ENCODE data around the gene CYB561D1. TPM values are rescaled to one million over a fixed set of nuclear protein-coding genes. Genes with fewer than 3 reads are reported as not detected.

Gene CYB561D1
- total and polyA plus RNA-seq, 9 of the 15 experiments (the other 6 are each of a cell fraction or from before 2014, with no cell fraction given) = 0.71 to 7.2 (median 3.5) TPM

DNA sequence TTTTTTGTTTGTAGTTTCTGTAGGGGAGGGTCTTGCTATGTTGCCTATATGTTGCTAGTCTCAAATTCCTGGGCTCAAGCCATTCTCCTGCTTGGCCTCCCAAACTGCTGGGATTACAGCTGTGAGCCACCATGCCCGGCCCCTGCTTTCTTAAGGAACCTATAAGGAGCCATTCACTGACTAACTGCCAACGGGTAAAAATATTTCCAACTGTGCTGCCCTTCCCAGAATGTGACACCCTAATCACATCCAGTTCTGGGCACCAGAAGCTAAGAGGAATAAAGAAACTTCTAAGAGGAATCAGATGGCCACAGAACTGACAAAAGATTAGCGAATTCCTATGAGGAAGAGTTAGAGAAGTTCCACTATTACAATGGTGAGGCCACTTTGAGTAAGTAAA lies 21.1 kb upstream of the CYB561D1 start:
- 0% methylated on average over 3 of the region's 3 CpGs for WGBS (ENCODE audit: insufficient coverage, low coverage, missing lambda C conversion rate)
- CTCF ChIA-PET (ENCODE audit: low intra/inter-chr PET ratio) = interaction anchor here (0.5 kb wide), 1 partner anchor 95 kb away, joined by 3 read pairs; no protein-coding TSS in a partner anchor
- Histone ChIP-seq H3K4me3 (no peak overlapping the region), H3K79me2 (ENCODE audit: control insufficient read depth, insufficient read depth, low read length) (no peaks in the 10 kb centered on the region), H4K20me1 (replicated peaks; ENCODE audit: control insufficient read depth, insufficient read depth, low read length) (no peaks in the 10 kb centered on the region; the same call in 1 of the 2 replicates), H3K4me1 (replicated peaks in 1 of 2; ENCODE audit: control insufficient read depth in 2 of 2, insufficient read depth in 2 of 2, low read length in 2 of 2) (peaks cover 6 to 8% of the 10 kb centered on the region in 2 experiments; a peak in 4 of 5 replicates), H3K36me3 (ENCODE audit: control insufficient read depth, insufficient read depth, low read length) (no peaks in the 10 kb centered on the region), H3K4me2 (ENCODE audit: insufficient read depth, low read length) (no peak overlapping the region), H3K9me3 (replicated peaks; ENCODE audit: control insufficient read depth, insufficient read depth, low read depth, low read length) (no peaks in the 10 kb centered on the region), H2AFZ (ENCODE audit: low read depth, low read length) (no peak overlapping the region), H3K27me3 (ENCODE audit: control insufficient read depth in 2 of 2, insufficient read depth in 2 of 2, low read length in 2 of 2) (peaks cover 56 to 83% of the 10 kb centered on the region in 2 experiments), H3K27ac (ENCODE audit: extremely low read depth, low read depth, low read length) (no peak overlapping the region), H3K9me1 (ENCODE audit: control insufficient read depth, insufficient read depth, low read length) (no peaks in the 10 kb centered on the region), H3K9ac (ENCODE audit: insufficient read depth in 1 of 2, low read depth in 2 of 2, low read length in 2 of 2) (no peak overlapping the region)
- no peak for ATAC-seq
- intact Hi-C loops (cut with micrococcal nuclease) (no loop called here), in situ Hi-C loops (cut with MboI) (no loop called here)
- DNase-seq (ENCODE audit: extremely low read depth in 1 of 4, low spot score in 3 of 4) = no peak
- FAIRE-seq = no peak
- POLR2A ChIA-PET = no interaction called here
- no TSS peak for BruUV-seq (replicated peaks)
- TF ChIP-seq, protein P1, sequence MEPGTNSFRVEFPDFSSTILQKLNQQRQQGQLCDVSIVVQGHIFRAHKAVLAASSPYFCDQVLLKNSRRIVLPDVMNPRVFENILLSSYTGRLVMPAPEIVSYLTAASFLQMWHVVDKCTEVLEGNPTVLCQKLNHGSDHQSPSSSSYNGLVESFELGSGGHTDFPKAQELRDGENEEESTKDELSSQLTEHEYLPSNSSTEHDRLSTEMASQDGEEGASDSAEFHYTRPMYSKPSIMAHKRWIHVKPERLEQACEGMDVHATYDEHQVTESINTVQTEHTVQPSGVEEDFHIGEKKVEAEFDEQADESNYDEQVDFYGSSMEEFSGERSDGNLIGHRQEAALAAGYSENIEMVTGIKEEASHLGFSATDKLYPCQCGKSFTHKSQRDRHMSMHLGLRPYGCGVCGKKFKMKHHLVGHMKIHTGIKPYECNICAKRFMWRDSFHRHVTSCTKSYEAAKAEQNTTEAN (CRISPR knock-in tag; IDR thresholded peaks at IDR 0.05) = no peak
- no peak for TF ChIP-seq RBM39 (optimal IDR thresholded peaks at IDR 0.05; ENCODE audit: low read depth, low read length)
- TF ChIP-seq, protein P2, sequence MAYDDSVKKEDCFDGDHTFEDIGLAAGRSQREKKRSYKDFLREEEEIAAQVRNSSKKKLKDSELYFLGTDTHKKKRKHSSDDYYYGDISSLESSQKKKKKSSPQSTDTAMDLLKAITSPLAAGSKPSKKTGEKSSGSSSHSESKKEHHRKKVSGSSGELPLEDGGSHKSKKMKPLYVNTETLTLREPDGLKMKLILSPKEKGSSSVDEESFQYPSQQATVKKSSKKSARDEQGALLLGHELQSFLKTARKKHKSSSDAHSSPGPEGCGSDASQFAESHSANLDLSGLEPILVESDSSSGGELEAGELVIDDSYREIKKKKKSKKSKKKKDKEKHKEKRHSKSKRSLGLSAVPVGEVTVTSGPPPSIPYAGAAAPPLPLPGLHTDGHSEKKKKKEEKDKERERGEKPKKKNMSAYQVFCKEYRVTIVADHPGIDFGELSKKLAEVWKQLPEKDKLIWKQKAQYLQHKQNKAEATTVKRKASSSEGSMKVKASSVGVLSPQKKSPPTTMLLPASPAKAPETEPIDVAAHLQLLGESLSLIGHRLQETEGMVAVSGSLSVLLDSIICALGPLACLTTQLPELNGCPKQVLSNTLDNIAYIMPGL (CRISPR knock-in tag; IDR thresholded peaks at IDR 0.05) = no peak
- no peak for TF ChIP-seq ZNF124 (CRISPR knock-in tag; IDR thresholded peaks at IDR 0.05)
- TF ChIP-seq, protein P3, sequence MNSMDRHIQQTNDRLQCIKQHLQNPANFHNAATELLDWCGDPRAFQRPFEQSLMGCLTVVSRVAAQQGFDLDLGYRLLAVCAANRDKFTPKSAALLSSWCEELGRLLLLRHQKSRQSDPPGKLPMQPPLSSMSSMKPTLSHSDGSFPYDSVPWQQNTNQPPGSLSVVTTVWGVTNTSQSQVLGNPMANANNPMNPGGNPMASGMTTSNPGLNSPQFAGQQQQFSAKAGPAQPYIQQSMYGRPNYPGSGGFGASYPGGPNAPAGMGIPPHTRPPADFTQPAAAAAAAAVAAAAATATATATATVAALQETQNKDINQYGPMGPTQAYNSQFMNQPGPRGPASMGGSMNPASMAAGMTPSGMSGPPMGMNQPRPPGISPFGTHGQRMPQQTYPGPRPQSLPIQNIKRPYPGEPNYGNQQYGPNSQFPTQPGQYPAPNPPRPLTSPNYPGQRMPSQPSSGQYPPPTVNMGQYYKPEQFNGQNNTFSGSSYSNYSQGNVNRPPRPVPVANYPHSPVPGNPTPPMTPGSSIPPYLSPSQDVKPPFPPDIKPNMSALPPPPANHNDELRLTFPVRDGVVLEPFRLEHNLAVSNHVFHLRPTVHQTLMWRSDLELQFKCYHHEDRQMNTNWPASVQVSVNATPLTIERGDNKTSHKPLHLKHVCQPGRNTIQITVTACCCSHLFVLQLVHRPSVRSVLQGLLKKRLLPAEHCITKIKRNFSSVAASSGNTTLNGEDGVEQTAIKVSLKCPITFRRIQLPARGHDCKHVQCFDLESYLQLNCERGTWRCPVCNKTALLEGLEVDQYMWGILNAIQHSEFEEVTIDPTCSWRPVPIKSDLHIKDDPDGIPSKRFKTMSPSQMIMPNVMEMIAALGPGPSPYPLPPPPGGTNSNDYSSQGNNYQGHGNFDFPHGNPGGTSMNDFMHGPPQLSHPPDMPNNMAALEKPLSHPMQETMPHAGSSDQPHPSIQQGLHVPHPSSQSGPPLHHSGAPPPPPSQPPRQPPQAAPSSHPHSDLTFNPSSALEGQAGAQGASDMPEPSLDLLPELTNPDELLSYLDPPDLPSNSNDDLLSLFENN (IDR thresholded peaks at IDR 0.05; ENCODE audit: low read depth in 2 of 2, low read length in 2 of 2) = no peak
- TF ChIP-seq FOXJ2 (tag; IDR thresholded peaks at IDR 0.05) = no peak
- no peak for TF ChIP-seq POLR2H (tag; IDR thresholded peaks at IDR 0.05; ENCODE audit: low read depth)
- no peak for TF ChIP-seq DACH1 (IDR thresholded peaks at IDR 0.05; ENCODE audit: partially characterized antibody)
- TF ChIP-seq, protein P4, sequence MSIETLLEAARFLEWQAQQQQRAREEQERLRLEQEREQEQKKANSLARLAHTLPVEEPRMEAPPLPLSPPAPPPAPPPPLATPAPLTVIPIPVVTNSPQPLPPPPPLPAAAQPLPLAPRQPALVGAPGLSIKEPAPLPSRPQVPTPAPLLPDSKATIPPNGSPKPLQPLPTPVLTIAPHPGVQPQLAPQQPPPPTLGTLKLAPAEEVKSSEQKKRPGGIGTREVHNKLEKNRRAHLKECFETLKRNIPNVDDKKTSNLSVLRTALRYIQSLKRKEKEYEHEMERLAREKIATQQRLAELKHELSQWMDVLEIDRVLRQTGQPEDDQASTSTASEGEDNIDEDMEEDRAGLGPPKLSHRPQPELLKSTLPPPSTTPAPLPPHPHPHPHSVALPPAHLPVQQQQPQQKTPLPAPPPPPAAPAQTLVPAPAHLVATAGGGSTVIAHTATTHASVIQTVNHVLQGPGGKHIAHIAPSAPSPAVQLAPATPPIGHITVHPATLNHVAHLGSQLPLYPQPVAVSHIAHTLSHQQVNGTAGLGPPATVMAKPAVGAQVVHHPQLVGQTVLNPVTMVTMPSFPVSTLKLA (conservative IDR thresholded peaks at IDR 0.05) = no peak
- no peak for TF ChIP-seq KAT8 (IDR thresholded peaks at IDR 0.05; ENCODE audit: low read depth)
- no peak for TF ChIP-seq ELF1 (tag; IDR thresholded peaks at IDR 0.05)
- no peak for TF ChIP-seq ARID1B (IDR thresholded peaks at IDR 0.05)
- TF ChIP-seq, protein P5, sequence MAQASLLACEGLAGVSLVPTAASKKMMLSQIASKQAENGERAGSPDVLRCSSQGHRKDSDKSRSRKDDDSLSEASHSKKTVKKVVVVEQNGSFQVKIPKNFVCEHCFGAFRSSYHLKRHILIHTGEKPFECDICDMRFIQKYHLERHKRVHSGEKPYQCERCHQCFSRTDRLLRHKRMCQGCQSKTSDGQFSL (CRISPR knock-in tag; IDR thresholded peaks at IDR 0.05) = no peak
- TF ChIP-seq, protein P5 (tag; IDR thresholded peaks at IDR 0.05) = no peak

All from K562 (cell line).